GM19328 (cell line): ENCODE data around the gene CHURC1.

Experiments
- ATAC-seq: cut with Tn5 transposase; IDR thresholded peaks from one replicate; pipeline ENCODE4 v1.9.1; 2021; ENCODE audit warnings: mild to moderate bottlenecking, moderate library complexity; ENCODE audit not compliant: unreplicated experiment

CHURC1 gene

DNA sequence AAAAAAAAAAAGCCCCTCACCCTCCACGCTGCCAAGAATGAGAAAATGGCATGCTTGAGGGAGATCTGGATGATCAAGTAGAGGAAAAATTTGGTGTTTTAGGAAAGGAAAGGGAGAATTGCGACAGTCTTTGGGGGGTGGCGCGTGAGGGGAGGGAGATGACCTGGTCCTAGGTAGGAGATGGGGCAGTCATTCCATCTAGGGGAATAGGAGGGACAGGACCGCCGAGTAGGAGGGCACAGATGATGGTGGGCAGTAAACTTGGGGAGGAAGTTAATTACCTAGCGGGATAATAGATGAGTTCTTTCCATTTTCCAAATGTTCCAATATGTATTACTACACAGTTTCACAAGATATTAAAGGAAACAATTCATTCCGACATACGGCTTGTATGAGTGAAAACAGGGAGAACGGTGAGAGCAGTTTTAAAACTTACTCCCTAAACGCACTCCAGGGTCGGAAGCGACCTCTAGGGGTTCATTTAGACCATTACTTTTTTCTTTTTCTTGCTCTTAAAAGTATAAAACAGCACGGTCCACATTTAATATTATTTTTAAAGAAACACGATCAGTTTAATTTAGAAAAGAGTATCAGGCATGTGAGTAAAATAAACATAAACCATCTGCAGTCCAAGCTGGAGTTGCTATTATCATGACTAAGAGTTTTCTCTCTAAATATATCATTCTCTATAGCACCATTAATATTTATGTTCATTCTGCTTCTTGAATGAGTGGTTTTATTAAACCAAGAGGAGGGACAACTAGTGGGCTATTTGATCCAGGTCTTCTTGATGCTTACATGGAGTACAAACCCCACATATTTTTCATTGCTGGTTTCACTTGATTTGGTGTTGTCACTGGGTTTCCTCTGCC is 69.4 kb downstream of the CHURC1 start:
- ATAC-seq = no peak
